HEK293 (cell line): Measurements from ENCODE around the gene CRACR2A.

Experiments used
- CTCF ChIP-seq: fragments of 450-650 bp; formaldehyde crosslinking; IDR thresholded peaks from 2 replicates; pipeline ENCODE4 v1.5.1; 2016; ENCODE audit warnings: missing biosample characterization, missing genetic modification characterization
- SETDB1 ChIP-seq: IDR thresholded peaks from one replicate; pipeline ENCODE4 v1.6.1; 2017; ENCODE audit warnings: mild to moderate bottlenecking, low read length, moderate library complexity, mixed read lengths; ENCODE audit not compliant: insufficient read length
- ZNF843 ChIP-seq: fragments of 450-650 bp; formaldehyde crosslinking; IDR thresholded peaks from 2 replicates; pipeline ENCODE4 v1.5.1; 2016; ENCODE audit warnings: missing biosample characterization, missing genetic modification characterization

DNA sequence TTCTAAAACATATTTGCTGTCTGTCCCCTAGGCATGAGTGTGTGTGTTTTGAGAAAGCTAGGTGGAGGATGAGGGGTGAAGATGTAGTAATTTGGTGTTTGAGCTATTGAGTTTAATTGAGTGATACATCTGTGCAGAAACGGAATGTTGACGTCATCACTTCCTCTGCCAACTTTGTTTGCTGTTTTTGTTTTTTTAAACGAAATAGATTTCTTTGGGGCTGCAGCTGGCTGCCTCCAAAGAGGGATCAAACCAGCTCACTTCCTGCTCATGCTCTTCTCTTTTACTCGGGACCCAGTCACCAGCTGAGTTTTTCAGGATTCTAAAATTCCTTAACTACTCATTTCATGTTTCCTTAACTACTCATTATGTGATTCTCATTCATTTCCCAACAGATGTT is 19.5 kb upstream of the CRACR2A start:
- TF ChIP-seq SETDB1 (no peak), ZNF843 (tag by site-specific recombination) (no peak), CTCF (no peak)
